ENCODE results near the gene SH3GL1.

SH3GL1 gene

GRCh38 chr19:4396949-4397783 is 3.2 kb downstream of the SH3GL1 start:
- no peak for TF ChIP-seq CTCF (conservative IDR thresholded peaks at IDR 0.05; ENCODE audit: low read length)
- peak; percentile 21 for DNase-seq (ENCODE audit: low read depth)
- H3K4me3 ChIP-seq (ENCODE audit: low read length): peak overlapping the region; percentile 3; the same call in 1 of the 2 replicates

- DNase-seq (ENCODE audit: low read depth): peak; percentile 76
- peak overlapping the region; percentile 34 for H3K4me3 ChIP-seq (ENCODE audit: low read length)
- TF ChIP-seq CTCF (conservative IDR thresholded peaks at IDR 0.05; ENCODE audit: low read length): no peak
These were observed 6.3 kb downstream of the SH3GL1 start for GRCh38 chr19:4393947-4394590.

- TF ChIP-seq CTCF (conservative IDR thresholded peaks at IDR 0.05; ENCODE audit: low read length): no peak
- DNase-seq (ENCODE audit: low read depth): peak; percentile 72
- no peak overlapping the region; the same call in 1 of the 2 replicates for H3K4me3 ChIP-seq (ENCODE audit: low read length)
These were observed 8.5 kb downstream of the SH3GL1 start for GRCh38 chr19:4391701-4392483.

- TF ChIP-seq CTCF (conservative IDR thresholded peaks at IDR 0.05; ENCODE audit: low read length): no peak
- H3K4me3 ChIP-seq (ENCODE audit: low read length): no peak overlapping the region
- no peak for DNase-seq (ENCODE audit: low read depth)
These were observed 9.0 kb downstream of the SH3GL1 start for GRCh38 chr19:4391306-4391693.

DNA sequence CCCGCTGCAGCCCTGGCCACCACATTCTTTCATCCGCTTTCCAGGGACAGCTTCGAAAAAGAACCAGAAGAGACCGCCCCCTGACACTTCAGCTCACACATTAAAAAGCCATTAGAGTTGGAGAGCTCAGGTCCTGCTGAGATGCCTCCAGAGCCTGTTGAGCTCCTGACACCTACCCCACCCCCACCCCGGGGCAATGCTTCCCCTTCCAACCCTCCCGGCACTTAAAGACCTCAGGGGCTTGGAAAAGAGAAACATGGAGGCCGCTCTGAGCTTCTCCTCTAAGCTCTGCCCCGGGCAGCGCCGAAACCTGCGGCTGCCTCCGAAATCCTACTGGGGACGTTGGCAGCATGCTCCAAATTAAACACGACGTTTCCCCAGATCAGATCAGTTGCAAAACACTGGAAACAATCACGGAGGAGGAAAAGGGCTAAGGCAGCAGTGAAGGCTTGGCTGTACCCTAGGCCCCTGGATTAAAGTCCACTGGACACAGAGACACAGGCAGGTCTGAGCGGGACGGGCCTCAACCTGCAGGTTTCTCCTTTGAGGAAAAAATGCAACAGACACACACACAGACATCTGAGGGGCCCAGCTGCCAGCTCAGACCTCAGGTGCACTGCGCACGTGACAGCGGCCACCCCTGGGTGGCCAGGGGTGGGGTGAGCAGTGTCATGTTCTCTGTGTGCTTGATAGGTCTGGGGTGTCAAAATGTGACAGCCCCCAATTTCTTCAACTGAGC is 9.6 kb downstream of the SH3GL1 start:
- no peak for TF ChIP-seq CTCF (conservative IDR thresholded peaks at IDR 0.05; ENCODE audit: low read length)
- H3K4me3 ChIP-seq (ENCODE audit: low read length): peak overlapping the region; percentile 15
- DNase-seq (ENCODE audit: low read depth): no peak

DNA sequence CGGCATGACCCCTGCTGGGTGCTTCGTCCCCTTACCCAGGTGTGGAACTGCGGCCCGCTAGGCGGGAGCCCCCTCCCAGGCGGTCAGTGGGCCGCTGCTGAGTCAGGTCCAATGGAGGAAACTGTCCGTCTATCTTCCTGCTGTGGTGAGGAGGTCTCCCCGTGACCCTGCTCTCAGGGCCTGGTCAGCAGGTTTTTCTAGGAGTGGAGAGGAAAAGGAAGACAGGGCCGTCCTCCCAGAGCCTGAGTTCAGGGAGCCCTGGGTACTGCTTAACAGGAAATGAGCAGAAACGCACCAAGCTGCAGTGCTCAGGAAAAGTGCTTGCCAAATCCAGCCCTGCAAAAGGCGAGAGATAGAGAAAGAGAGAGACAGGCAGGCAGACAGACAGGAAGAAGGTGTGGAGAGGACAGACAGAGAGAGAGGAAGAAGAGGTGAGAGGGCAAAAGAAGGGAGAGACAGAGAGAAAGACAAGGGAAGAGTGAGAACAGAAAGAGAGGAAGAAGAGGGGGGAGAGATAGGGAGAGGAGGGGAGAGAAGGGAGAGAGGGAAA is 10.3 kb downstream of the SH3GL1 start:
- peak overlapping the region; percentile 15 for H3K4me3 ChIP-seq (ENCODE audit: low read length)
- no peak for TF ChIP-seq CTCF (conservative IDR thresholded peaks at IDR 0.05; ENCODE audit: low read length)
- DNase-seq (ENCODE audit: low read depth): peak; percentile 55
